Stimulated activated CD4-positive, alpha-beta T cell treated with anti-CD3 and anti-CD28 coated beads, Interleukin-12 subunit alpha, Interleukin-12 subunit beta, amount 100 ng/mL, for 48 hours (primary cell): ENCODE measurements around the gene TMEM205.
"Not testable (repeated sequence)": the region's sequence is repeated elsewhere in the genome, so short reads cannot be mapped to it uniquely, and the experiment has no call there.

Experiments used
- DNase-seq, 3 donors: peaks; one replicate each; pipeline ENCODE4 v3.0.0-alpha.2; 2020; ENCODE audit warnings: low read depth in 2 of 3, low spot score in 1 of 3

Gene TMEM205

DNA sequence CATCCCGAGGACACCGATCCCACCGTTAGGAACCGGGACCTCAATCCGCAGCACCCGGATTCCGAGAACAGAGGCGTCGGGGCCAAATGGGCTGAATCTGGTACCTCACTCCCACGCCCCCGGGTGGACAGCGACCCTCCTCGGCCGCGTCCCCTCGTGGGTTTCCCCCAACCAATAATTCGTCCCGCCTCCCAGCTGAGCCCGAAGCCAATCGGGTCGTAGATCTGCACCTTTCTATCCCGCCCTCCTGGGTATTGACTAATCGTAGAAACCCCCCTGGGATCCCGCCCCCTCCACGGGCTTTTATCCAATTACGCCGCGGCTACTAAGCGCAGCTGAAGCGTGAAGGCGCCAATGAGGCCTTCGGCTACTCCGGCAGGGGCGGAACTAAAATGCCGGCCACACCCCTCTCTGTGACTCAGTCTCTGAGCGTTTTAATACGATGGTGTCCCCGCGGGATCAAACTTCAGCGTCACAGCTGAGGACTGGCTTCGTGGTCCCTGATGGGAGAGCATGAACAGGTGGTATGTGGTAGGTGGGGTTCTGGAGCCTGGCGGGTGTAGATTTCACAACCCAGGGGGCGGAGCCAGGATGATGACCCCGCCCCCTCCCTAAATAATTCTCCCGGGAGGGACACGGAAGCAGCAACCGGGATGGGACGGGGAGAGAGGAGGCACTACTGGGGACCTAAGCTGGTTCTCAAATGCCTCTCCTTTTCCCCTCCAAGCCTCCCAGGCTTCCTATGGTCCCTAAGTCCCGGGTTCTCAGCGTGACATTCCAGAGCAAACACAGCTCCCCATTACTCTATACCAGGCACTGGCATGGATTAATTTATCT is at the start of gene TMEM205, which contains the start of gene CCDC159:
TSS of gene TMEM205 (minus strand) at position 165 of the 837 bp plus-strand sequence. CDS start 649 bp downstream, outside the sequence.
TSS of gene CCDC159 (plus strand) at position 416 of the 837 bp plus-strand sequence. CDS start at position 504, 88 bp downstream.
- peak; percentile 97 to 98 (median 98) for DNase-seq

DNA sequence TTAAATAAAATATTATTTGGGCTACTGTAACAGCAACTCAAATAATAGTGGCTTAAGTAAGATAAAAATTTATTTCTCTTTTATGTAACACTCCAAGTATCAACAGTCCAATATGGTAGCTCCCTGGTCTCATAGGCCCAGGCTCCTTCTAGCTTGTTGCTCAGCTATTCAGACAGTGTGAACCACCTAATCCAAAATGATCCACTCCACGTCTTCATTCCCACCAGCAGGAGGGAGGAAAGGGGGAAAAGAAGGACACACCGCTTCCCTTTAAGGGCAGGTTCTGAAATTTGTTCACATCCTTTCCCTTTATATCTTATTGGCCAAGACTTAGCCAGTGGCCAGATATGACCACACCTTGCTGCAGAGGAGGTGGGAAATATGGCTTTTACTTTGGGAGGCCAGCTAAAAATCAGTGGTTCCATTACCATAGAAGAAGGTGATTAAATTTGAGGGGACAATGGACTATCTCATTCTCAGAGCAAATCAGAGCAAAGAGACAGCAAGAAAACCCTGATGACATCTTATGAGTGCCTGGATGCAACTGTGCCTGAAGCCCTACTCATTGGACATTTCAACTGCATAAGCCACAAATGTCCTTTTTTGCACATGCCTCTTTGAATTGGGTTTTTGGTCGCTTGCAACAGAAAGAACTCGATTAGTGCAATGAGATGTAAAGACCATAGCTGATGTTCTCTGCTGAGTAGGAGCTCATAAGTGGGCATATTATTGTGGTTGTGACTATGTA is 45.0 kb upstream of the TMEM205 start:
- DNase-seq = no peak

DNA sequence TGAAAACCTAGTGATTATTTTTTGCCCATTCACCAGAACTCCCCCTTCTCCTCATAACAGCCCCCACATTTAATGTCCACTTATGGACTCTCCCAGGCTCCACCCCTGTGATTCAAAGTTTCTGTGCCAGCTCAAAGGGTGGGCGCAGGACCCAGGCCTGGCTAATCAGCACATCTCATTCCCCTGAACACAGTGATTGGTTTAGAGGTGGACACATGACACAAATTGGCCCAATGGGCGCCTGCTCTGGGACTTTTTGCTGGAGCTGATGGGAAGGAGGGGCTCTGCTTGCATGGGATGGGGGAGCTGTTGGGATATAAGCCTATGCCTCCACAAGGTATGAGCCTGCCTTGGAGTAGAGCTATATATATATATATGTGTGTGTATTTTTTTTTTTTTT is 44.3 kb upstream of the TMEM205 start:
- DNase-seq = no peak

DNA sequence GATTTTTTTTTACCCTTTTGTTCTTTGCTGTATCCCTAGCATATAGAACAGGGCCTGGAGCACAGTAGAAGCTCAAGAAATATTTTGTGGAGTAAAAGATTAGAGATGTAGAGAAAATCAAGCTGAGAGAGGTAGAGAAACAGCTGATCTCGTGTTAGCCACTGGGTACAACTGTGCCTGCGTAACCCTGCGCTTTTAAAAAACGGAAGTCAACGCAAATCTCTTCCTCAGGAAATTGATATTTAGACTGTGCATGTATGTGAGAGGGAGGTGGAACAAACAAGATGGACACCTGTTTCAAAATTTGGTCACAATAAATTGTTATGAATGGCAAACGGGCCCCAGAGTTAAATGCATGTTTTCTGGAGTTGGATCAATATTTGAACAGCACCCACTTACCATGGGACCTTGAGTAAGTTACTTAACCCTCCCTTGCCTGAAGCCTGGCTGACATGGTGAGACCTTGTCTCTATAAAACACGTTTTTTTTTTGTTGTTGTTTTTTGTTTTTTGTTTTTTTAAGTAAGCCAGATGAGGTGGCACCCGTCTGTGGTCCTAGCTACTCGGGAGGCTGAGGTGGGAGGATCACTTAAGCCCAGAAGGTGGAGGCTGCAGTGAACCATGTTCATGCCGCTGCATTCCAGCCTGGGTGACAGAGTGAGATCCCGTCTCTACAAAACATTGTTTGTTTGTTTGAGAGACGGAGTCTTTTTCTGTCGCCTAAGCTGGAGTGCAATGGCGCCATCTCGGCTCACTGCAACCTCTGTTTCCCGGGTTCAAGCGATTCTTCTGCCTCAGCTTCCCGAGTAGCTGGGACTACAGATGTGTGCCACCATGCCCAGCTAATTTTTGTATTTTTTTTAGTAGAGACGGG is 41.3 kb upstream of the TMEM205 start:
- DNase-seq = no peak

DNA sequence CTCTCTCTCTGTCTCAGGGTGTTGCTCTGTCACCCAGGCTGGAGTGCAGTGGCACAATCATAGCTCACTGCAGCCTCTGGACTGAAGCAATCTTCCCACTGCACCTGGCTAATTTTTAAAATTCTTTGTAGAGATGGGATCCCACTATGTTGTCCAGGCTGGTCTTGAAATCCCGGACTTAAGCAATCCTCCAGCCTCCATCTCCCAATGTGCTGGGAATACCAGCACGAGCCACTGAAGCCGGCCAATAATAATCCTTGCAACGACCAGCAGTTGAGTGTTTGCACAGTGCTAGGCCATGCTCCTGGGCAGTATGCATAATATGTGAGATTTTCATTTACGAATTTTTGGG is 38.7 kb upstream of the TMEM205 start:
- DNase-seq = no peak

DNA sequence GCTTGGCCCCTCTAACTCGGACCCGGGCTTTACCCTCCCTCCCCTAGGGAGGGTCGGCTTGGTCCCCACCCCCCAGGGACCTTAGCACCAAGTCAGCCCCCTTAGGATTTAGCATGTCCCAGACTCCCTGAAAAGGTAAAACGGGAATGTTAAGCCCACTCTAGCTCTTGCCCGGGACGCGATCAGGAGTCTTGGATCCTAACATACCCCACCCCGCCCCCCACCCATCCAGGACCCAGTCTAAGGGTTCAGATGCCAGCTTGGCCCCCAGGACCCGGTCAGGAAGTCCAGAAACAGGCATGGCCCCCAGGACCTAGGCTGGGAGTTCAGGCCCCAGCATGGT is 37.6 kb upstream of the TMEM205 start:
- no peak for DNase-seq

DNA sequence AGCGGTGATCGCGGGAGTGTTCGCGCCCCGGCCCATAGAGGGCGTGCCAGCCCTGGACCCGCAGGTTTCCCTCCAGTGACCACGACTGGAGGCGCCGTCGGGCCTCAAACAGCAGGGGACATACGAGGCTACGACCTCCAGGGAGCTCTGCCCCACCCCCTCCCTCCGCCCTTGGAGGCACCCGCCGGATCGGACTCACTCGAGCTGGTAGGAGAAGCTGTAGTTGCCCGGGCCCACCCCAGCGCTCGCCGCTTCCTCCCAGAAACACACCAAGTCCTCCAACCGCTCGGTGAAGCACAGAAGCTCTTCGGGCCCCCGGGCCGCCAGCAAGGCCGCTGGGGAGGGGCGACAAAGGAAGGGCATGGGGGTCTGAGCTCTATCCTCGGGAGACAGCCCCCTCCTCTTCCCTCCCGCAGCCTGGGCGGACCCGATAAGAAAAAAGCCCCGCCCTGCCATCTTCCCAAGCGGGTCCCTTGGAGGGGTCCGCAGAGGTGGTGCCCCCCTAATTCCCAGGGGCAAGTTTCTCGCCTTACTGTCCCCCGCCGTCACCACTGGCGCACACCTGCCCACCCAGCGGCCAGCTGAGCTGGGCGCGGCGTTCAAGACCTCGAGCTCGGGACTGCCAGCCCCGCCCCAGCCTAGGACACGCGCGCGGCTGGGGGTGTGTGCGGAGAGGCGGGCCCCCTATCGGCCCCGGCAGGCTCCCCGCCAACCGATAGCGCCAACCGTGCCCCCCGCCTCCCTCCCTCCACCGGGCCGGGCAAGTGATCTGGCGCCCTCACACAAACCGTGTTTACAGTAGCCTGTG is 37.0 kb upstream of the TMEM205 start:
- peak in 2 of 3 donors; percentile 24 to 46 for DNase-seq

DNA sequence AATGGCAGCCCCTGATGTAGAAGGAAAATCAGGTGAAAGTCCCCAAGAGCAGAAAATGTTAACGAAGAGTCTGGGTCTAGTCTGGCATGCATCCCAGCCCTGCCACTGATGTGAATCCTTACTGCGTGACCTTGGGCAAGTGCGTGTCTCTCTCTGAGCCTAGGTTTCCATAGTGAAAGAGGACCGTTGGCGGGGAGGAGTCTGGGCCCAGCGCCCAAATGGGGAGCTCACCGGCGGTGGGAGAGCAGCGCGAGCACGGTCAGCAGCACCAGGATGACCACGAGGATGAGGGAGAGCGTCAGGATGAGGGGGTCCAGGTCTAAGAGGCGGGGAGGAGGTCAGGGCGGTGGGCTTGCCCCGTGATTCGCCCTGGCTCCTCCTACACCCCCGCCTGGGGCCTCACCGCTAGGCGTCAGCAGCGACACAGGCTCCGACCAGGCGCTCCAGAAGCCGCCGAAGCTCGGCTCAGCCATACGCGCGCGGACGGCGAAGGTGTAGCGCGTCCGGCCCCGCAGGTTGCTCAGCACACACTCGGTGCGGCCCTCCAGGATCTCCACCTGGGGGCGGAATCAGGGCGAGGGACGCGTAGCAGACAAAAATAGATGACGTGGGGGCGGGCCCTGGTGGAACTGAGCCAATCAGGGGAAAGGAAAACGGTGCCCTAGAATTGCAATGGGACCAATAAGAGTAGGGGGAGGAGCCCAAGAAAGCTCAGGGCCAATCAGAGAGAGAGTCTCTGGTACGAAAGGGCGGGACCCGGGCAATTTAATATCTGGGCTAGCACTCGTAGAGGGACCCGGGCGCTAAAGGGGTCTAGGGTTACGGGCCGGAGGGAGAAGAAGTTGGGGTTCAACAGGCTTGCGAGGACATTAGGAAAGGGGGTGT is 34.8 kb upstream of the TMEM205 start:
- DNase-seq = peak; percentile 93 to 95 (median 93)

DNA sequence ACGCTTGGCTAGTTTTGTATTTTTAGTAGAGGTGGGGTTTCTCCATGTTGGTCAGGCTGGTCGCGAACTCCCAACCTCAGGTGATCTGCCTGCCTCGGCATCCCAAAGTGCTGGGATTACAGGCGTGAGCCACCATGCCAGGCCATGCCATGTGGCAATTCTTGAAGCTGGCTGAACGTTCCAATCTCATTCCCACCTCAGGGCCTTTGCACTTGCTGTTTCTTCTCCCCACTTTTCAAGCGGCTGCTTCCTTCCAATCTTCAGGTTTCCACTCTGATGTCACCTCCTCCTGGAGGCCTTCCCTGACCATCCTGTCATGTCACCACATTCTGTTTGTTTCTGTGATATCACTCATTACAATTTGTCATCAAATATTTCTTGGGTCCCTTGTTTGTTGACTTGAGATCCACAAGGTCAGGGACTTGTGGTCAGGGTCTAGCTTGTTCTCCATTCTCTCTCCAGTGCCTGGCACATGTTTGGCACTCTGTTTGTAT is 33.8 kb upstream of the TMEM205 start:
- DNase-seq = no peak

DNA sequence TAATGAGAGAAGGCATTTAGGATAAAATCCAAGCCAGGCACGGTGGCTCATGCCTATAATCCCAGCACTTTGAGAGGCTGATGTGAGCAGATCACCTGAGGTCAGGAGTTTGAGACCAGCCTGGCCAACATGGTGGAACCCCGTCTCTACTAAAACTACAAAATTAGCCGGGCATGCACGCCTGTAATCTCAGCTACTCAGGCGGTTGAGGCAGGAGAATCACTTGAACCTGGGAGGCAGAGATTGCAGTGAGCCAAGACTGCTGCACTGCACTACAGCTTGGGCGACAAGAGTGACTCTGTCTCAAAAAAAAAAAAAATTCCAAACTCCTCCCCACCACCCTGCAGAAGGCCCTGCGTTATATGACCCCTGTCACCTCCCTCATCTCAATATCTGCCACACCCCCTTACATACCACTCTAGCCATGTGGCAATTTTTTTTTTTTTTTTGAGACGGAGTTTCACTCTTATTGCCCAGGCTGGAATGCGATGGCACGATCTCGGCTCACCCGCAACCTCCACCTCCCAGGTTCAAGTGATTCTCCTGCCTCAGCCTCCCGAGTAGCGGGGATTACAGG is 33.3 kb upstream of the TMEM205 start:
- DNase-seq = not testable (repeated sequence)

DNA sequence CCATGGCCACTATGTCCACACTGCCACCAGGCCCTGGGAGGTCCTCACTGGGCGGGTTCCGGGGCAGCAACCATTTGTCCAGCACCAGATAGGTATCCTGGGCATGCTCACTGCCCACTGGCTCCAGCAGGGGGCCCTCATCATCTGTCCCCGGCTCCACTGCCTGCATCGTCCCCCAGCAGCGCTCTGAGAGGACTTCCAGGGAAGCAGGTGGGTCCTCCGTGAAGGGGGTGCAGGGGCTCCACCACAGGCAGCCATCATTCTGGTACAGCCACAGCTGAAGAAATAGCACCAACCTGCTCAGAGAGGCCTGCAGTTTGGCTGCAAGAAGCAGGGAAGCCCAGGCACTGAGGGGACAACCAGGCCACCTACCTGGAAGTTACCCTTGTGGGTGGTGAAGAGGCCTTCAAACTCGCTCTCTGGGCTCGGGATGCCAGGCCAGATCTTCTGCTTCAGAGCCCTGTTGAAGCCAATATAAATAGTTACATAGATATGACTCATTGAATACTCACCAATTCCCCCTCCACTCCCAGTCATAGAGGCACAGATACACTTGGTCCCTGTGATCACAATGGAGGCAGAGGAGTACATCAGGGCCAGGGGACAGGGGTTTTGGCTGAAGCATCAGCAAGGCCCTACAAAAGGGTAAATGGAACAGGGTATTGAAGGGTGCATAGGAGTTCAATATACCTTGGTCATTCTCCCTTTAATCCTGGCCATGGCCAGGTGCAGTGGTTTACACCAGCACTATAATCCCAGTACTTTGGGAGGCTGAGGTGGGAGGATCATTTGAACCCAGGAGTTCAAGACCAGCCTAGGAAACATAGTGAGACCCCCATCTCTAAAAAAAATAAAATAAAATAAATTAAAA is 32.5 kb upstream of the TMEM205 start:
- no peak for DNase-seq

DNA sequence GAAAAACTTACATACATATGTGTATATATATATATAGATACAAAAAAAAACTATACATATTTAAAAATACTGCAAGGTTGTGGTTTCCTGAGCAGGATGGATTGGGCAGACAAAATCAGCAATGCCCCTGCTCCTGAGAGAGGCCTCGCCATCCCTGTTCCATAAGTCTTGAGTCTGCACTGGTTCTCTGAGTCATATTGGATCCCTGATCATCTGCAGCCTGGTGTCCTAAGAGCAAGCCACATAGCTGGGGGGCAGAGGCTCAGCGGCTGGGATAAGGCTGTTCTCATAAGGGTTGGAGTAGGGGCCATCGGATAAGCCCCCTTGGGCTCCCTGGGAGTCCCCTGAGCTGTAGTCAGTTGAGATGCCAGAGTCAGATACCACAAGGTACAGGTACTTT is 31.7 kb upstream of the TMEM205 start:
- no peak for DNase-seq

DNA sequence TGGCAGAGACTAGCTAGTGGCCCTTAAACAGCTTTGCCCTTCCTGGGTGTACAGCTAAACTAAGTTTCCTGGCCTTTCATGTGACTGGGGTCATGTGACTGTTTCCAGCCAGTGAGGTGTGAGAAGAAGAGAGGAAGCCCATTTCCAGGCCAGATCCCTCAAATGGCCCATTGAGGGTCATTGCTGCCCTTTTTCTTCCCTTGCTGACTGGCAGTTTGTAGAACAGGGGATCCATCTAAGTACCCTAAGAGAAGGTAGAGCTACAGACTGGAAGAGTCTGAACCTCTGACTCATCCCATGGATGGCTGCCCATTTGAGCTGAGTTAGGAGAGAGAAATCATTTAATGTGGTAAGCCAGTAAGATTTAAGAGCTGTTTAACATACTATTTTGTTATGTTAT is 31.2 kb upstream of the TMEM205 start:
- DNase-seq = no peak

DNA sequence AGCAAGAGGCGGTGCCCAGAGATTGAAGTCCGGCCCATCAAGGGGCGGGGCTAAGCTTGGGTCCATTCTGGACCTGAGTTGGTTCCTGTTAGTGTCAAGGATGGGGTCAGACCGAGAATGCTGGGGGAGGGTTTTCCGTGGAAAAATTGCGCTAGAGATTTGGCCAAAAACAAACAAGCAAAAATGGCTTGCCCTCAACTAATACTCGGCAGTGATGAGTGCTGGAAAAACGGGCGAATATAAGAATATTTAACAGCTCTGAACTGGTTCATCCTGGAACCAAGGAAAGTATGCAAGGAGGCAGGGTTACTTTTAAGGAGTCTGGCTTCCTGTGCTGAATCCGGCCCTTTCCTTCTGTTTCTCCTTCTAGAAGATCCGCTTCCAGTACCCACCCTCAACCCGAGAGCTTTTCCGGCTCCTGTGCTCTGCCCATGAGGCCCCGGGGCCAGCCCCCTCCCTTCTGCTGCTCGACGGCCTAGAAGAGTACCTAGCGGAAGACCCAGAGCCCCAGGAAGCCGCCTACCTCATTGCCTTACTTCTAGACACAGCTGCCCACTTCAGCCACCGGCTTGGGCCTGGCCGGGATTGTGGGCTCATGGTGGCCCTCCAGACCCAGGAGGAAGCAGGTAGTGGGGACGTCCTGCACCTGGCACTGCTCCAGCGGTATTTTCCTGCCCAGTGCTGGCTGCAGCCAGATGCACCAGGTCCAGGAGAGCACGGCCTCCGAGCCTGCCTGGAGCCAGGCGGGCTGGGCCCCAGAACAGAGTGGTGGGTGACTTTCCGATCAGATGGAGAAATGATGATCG is 29.3 kb upstream of the TMEM205 start:
- peak; percentile 53 to 59 (median 55) for DNase-seq

DNA sequence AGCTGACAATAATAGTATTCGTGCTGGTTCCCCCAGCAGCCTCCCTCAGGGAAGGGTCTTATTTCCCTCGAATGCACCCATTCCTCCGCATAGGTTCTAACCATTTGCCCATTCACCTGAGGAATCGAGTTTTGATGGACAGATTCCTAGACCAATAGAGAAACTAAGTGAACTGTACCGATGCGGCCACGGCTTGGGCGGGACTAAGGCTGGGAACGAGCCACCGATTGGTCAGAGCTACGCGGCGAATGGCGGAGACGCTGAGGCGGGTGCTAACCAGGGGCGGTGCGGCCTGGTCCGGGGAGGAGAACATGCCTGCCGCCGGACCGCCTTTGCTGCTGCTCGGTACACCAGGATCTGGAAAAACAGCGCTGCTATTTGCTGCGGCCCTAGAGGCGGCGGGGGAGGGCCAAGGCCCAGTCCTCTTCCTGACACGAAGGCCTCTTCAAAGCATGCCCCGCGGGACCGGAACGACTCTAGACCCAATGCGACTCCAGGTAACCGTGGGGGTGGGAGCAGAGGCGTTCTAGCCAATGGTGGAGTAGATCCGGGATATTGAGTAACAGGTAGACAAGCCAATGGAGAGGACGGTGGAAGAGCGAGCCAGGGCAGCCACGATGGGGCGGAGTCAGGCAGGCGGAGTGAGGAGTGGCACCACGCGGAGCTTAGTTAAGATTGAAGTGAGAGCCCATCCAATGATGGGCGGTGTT is 28.5 kb upstream of the TMEM205 start, which contains the start of gene SWSAP1:
TSS of gene SWSAP1 (plus strand) at position 234 of the 710 bp plus-strand sequence. CDS start at position 249, 15 bp downstream.
- DNase-seq = peak; percentile 93 to 95 (median 94)

DNA sequence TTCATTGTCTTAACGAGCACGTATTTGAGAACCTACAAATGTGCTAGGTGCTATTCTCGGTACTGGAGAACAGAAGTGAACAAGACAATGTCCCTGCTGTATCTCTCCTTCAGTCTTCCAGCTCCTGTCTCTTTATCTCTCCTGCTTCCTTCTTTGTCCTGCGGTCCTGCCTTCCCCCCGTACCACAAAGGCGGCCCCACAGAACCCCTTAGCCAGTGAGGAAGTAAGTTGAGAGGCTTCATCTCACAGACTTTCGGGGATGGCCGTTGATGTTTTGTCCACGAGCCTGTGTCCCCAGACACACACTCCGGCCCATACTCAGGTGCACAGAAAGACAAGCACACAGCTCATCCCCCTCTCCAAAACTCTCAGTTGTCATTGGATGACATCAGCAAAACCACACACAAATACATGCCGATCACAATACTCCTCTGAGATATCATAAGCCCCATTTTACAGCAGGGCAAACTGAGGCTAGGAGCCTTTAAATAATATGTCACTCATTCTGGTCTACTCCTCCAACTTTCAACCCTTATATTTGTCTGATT is 27.9 kb upstream of the TMEM205 start:
- DNase-seq = no peak
